Endothelial cell (in vitro differentiated cells): Measurements from ENCODE around the gene HDAC4. TPM values are rescaled to one million over a fixed set of nuclear protein-coding genes. Genes with fewer than 3 reads are reported as not detected.

ENCODE experiments used
- DNase-seq: peaks from one replicate; pipeline ENCODE4 v3.0.0; 2021; ENCODE audit warnings: low spot score
- H3K27ac Mint-ChIP-seq: one replicate; pipeline ENCODE4 v1.8.0; 2021; ENCODE audit warnings: mixed read lengths, inconsistent platforms; ENCODE audit not compliant: unreplicated experiment
- H3K27me3 Mint-ChIP-seq: one replicate; pipeline ENCODE4 v1.8.0; 2021; ENCODE audit warnings: mild to moderate bottlenecking, moderate library complexity, mixed read lengths, inconsistent platforms; ENCODE audit not compliant: unreplicated experiment
- H3K36me3 Mint-ChIP-seq: one replicate; pipeline ENCODE4 v1.8.0; 2021; ENCODE audit warnings: mild to moderate bottlenecking, low read depth, mixed read lengths, inconsistent platforms; ENCODE audit not compliant: unreplicated experiment
- H3K4me1 Mint-ChIP-seq: one replicate; pipeline ENCODE4 v1.8.0; 2021; ENCODE audit warnings: mild to moderate bottlenecking, mixed read lengths, inconsistent platforms; ENCODE audit not compliant: unreplicated experiment
- H3K4me3 Mint-ChIP-seq: one replicate; pipeline ENCODE4 v1.8.0; 2021; ENCODE audit warnings: mild to moderate bottlenecking, mixed read lengths, inconsistent platforms; ENCODE audit not compliant: unreplicated experiment
- H3K9me3 Mint-ChIP-seq: one replicate; pipeline ENCODE4 v1.8.0; 2021; ENCODE audit warnings: mixed read lengths, inconsistent platforms; ENCODE audit not compliant: unreplicated experiment
- total RNA-seq: library from RNA; stranded (reverse); fragmentation: NEBNext Ultra II Directional; extraction: Animal tissue kit (Norgen Biotek cat#: 25700); gene quantifications from one replicate; pipeline ENCODE4 v1.2.1, GENCODE V29; 2021; ENCODE audit not compliant: unreplicated experiment
- TF ChIP-seq, protein P1 (sequence below): fragments of 200-600 bp; sonication (generic); IDR thresholded peaks from one replicate; pipeline ENCODE4 v1.5.0; 2021; ENCODE audit warnings: antibody characterized with exemption; ENCODE audit not compliant: unreplicated experiment

The HDAC4 gene
- total RNA-seq, 1 donor from 2014 or later, result 26.0 TPM

DNA sequence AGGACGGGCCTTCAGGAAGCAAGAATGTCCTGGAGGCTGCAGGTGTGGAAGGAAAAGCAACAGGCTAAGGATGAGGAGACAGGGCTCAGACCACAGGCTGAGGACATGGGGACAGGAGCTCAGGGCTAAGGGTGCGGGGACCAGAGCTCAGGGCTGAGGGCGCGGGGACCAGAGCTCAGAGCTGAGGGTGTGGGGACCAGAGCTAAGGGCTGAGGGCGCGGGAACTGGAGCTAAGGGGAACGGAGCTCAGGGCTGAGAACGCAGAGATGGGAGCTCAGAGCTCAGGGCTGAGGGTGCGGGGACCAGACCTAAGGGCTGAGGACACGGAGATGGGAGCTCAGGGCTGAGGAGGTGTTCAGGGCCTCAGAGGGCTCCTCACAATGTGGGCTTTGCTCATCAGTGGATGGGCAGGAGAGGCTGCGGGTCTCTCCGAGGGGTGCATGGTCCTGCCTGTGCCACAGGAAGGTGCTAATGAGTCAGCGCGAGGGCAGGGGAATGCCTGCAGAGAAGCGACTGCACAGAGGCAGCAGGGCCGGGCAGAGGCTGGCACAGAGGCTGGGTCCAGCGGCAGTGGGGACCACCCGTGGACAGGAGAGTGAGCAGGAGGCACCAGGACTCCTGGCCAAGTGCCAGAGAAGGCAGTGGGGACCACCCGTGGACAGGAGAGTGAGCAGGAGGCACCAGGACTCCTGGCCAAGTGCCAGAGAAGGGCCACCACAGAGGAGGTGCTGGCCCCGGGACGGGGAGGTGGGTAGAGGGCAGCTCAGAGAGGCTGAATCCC, 281.3 kb downstream of the HDAC4 start:
- Mint-ChIP-seq H3K4me3 (no peak overlapping the region), H3K9me3 (no peaks in the 10 kb centered on the region), H3K4me1 (peaks cover 10% of the 10 kb centered on the region), H3K27me3 (peaks cover 9% of the 10 kb centered on the region), H3K27ac (peak overlapping the region; percentile 48), H3K36me3 (peaks cover 7% of the 10 kb centered on the region)
- TF ChIP-seq, protein P1, sequence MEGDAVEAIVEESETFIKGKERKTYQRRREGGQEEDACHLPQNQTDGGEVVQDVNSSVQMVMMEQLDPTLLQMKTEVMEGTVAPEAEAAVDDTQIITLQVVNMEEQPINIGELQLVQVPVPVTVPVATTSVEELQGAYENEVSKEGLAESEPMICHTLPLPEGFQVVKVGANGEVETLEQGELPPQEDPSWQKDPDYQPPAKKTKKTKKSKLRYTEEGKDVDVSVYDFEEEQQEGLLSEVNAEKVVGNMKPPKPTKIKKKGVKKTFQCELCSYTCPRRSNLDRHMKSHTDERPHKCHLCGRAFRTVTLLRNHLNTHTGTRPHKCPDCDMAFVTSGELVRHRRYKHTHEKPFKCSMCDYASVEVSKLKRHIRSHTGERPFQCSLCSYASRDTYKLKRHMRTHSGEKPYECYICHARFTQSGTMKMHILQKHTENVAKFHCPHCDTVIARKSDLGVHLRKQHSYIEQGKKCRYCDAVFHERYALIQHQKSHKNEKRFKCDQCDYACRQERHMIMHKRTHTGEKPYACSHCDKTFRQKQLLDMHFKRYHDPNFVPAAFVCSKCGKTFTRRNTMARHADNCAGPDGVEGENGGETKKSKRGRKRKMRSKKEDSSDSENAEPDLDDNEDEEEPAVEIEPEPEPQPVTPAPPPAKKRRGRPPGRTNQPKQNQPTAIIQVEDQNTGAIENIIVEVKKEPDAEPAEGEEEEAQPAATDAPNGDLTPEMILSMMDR, result no peak
- no peak for DNase-seq

DNA sequence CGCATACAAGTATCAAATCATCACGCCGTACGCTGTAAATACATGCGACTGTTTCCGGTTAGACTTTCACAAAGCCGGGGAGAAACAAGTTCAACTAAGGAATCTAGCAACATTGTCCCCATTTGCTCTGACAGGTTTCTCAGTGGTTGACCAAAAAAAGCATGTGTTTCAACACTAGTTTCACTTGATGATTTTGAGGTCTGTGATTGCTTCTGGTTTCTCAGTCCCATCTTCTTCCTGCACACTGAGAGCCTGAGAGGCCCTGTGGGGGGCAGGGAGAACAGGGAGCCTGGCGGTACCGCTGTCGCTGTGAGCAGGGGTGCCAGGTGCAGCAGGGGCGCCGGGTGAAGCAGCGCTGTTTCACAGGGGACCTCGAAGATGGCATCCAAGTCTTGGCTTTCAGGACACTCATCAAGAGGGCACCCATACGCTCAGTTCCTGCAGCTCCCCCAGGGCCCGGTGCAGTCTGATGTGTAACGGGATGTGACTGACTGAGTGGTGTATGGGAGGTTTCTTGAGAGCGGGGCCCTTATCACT, 282.1 kb downstream of the HDAC4 start:
- no peak overlapping the region for H3K4me3 Mint-ChIP-seq
- DNase-seq, result no peak
- H3K9me3 Mint-ChIP-seq, result no peaks in the 10 kb centered on the region
- TF ChIP-seq, protein P1, result no peak
- no peak overlapping the region for H3K27ac Mint-ChIP-seq
- H3K4me1 Mint-ChIP-seq, result peaks cover 18% of the 10 kb centered on the region
- H3K27me3 Mint-ChIP-seq, result peaks cover 9% of the 10 kb centered on the region
- peaks cover 2% of the 10 kb centered on the region for H3K36me3 Mint-ChIP-seq

DNA sequence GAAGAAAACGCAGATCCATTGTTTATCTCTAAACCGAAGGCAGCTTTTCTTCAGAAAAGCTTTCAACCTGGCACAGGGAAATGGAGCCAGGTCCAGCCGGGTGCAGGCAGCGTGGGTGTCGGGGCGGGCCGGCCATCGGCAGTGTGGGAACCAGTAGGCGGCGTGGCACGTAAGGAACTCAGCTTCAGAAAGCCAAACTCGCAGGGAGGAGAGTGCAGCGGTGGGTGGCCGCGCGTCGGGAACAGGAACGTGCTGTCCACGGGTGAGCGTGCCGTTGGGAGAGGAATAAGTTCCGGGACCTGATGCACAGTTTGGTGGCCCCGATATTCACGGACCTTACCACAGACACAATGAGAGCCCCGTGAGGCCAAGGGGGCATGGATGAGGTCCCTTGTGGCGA, 282.6 kb downstream of the HDAC4 start:
- peaks cover 7% of the 10 kb centered on the region for H3K27me3 Mint-ChIP-seq
- no peak for DNase-seq
- H3K9me3 Mint-ChIP-seq, result no peaks in the 10 kb centered on the region
- no peak overlapping the region for H3K27ac Mint-ChIP-seq
- H3K4me3 Mint-ChIP-seq, result peak overlapping the region; percentile 27
- peaks cover 23% of the 10 kb centered on the region for H3K4me1 Mint-ChIP-seq
- TF ChIP-seq, protein P1, result no peak
- no peaks in the 10 kb centered on the region for H3K36me3 Mint-ChIP-seq

GRCh38 chr2:239117831-239118230, 283.0 kb downstream of the HDAC4 start:
- TF ChIP-seq, protein P1, result no peak
- no peak overlapping the region for H3K27ac Mint-ChIP-seq

DNA sequence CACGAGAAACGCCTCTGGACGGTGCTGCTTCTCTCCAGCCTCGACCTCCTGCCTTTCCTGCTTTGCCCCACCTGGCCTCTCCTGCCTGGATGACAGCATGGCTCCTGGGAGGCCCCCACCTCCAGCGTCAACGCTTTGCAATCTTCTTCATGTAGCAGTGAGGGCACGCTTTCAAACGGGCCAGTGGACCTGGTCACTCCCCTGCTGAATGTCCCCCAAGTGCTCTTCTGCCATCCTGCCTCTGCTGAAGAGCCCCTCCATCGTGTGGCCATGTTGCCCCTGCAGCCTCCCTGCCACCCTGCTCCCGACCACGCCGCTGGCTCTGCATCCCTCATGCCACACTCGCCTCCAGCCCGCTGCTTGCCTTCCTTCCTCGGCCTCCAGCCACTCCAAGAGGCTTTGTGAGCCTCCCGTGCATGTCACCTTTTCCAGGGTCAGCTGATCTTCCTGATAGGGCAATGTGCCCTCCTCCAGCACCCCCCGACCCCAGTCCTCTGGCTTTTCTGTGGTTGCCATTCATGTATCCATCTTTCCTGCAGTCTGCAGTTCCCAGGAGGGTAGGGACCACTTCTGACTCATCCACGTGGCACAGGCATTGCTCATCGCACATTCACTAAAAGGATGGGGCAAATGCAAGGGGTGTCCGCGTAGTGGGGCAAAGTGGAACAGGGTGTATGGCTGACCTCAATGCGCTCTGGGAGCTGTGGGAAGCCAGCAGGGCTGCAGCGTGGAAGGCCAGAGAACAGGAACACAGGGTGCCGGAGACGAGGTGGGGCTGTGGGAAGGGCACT, 284.2 kb downstream of the HDAC4 start:
- Mint-ChIP-seq H3K27me3 (peaks cover 10% of the 10 kb centered on the region), H3K27ac (peak overlapping the region; percentile 37), H3K9me3 (no peaks in the 10 kb centered on the region), H3K4me3 (no peak overlapping the region), H3K4me1 (peaks cover 26% of the 10 kb centered on the region), H3K36me3 (no peaks in the 10 kb centered on the region)
- TF ChIP-seq, protein P1, result no peak
- no peak for DNase-seq

More at GRCh38 chr2:239117831-239118230, 283.0 kb downstream of the HDAC4 start:
- peak overlapping the region; percentile 27 for H3K4me3 Mint-ChIP-seq
- peaks cover 26% of the 10 kb centered on the region for H3K4me1 Mint-ChIP-seq
- H3K27me3 Mint-ChIP-seq, result peaks cover 10% of the 10 kb centered on the region
- no peaks in the 10 kb centered on the region for H3K36me3 Mint-ChIP-seq
- no peak for DNase-seq
- H3K9me3 Mint-ChIP-seq, result no peaks in the 10 kb centered on the region
